Activated CD8-positive, alpha-beta T cell treated with anti-CD3 and anti-CD28 coated beads for 36 hours (primary cell): ENCODE results near the gene TBC1D13. TPM values are rescaled to one million over a fixed set of nuclear protein-coding genes. Genes with fewer than 3 reads are reported as not detected.

Source experiments
- ATAC-seq: fragments of 200-7000 bp; cut with Tn5 transposase; one replicate; pipeline ENCODE4 v1.10.0; 2021; ENCODE audit warnings: mild to moderate bottlenecking, moderate library complexity
- CTCF ChIA-PET: fragments of 350-600 bp; sonication (Branson Sonifier 250); formaldehyde crosslinking; loops from one replicate; lab custom pipeline; 2021; ENCODE audit warnings: antibody characterized with exemption; lab: Charles Lee
- POLR2A ChIA-PET: fragments of 350-600 bp; sonication (Branson Sonifier 250); formaldehyde crosslinking; loops from one replicate; lab custom pipeline; 2021; ENCODE audit warnings: antibody characterized with exemption; lab: Charles Lee
- DNase-seq: peaks from one replicate; pipeline ENCODE4 v3.0.0-alpha.2; 2020
- H3K27ac Mint-ChIP-seq: one replicate; pipeline ENCODE4 v1.8.0; 2021; ENCODE audit warnings: mild to moderate bottlenecking, mixed read lengths
- H3K27me3 Mint-ChIP-seq: one replicate; pipeline ENCODE4 v1.8.0; 2021; ENCODE audit warnings: mixed read lengths
- H3K36me3 Mint-ChIP-seq: one replicate; pipeline ENCODE4 v1.8.0; 2021; ENCODE audit warnings: low read depth, mixed read lengths
- H3K4me1 Mint-ChIP-seq: one replicate; pipeline ENCODE4 v1.8.0; 2021; ENCODE audit warnings: low read depth, mixed read lengths
- H3K4me3 Mint-ChIP-seq: one replicate; pipeline ENCODE4 v1.8.0; 2021; ENCODE audit warnings: mild to moderate bottlenecking, moderate library complexity, mixed read lengths
- H3K9me3 Mint-ChIP-seq: one replicate; pipeline ENCODE4 v1.8.0; 2021; ENCODE audit warnings: mixed read lengths
- CTCF ChIP-seq: fragments of 200-600 bp; IDR thresholded peaks from one replicate; pipeline ENCODE4 v1.8.0; 2022; ENCODE audit warnings: antibody characterized with exemption, mild to moderate bottlenecking
- intact Hi-C: fragments of 100-400 bp; cut with micrococcal nuclease; formaldehyde crosslinking; loops from one replicate; pipeline ENCODE4 v1.10.0; 2022
- total RNA-seq, 2 experiments: library from RNA; stranded (reverse); gene quantifications; one replicate each; pipeline ENCODE4 v1.2.3, GENCODE V29; 2021

Gene TBC1D13
- total RNA-seq, 2 experiments from 2014 or later: 11.7 to 12.5 TPM

GRCh38 chr9:128782669-128783068, 4.4 kb upstream of the TBC1D13 start:
- CTCF ChIA-PET: interaction anchor here (2.0 kb wide), 1 partner anchor 36 kb away, joined by 11 read pairs; the partner anchor contains the start of gene ENDOG
- Mint-ChIP-seq H3K36me3 (no peaks in the 10 kb centered on the region), H3K4me3 (no peak overlapping the region), H3K27me3 (no peaks in the 10 kb centered on the region), H3K9me3 (no peaks in the 10 kb centered on the region), H3K4me1 (peaks cover 13% of the 10 kb centered on the region), H3K27ac (no peak overlapping the region)
- POLR2A ChIA-PET: interaction anchor here (2.9 kb wide), 1 partner anchor 9 kb away, joined by 11 read pairs; no protein-coding TSS in a partner anchor
- intact Hi-C loops: no loop called here
- TF ChIP-seq CTCF: no peak
- ATAC-seq (no peak), DNase-seq (no peak)

- Mint-ChIP-seq H3K4me1 (peaks cover 25% of the 10 kb centered on the region), H3K36me3 (peaks cover under 1% of the 10 kb centered on the region), H3K9me3 (no peaks in the 10 kb centered on the region), H3K4me3 (peak overlapping the region; percentile 12), H3K27me3 (no peaks in the 10 kb centered on the region), H3K27ac (peak overlapping the region; percentile 15)
- ChIA-PET CTCF (interaction anchor here (0.6 to 1.4 kb wide), 2 partner anchors 33 to 137 kb away, joined by 3 to 4 read pairs; partner anchors contain the start of gene ENDOG), POLR2A (no interaction called here)
- intact Hi-C loops: no loop called here
- no peak for ATAC-seq
- DNase-seq: no peak
- TF ChIP-seq CTCF: no peak
These were observed 1.6 kb upstream of the TBC1D13 start for GRCh38 chr9:128785427-128785826.

- no peak for TF ChIP-seq CTCF
- H3K27me3 Mint-ChIP-seq: no peaks in the 10 kb centered on the region
- peaks cover 20% of the 10 kb centered on the region for H3K4me1 Mint-ChIP-seq
- no peaks in the 10 kb centered on the region for H3K9me3 Mint-ChIP-seq
- H3K27ac Mint-ChIP-seq: peak overlapping the region; percentile 85
- peak overlapping the region; percentile 93 for H3K4me3 Mint-ChIP-seq
- CTCF ChIA-PET: interaction anchor here (2.5 to 2.7 kb wide), 2 partner anchors 31 to 139 kb away, joined by 12 to 14 read pairs; partner anchors contain the start of gene ENDOG
- DNase-seq (peak; percentile 15), ATAC-seq (no peak)
- POLR2A ChIA-PET: interaction anchor here (0.8 kb wide), 2 partner anchors 42 to 104 kb away, joined by 3 to 4 read pairs; partner anchors contain the start of gene SPOUT1
- H3K36me3 Mint-ChIP-seq: peaks cover 7% of the 10 kb centered on the region
- intact Hi-C loops: no loop called here
These were observed 606 bp downstream of the TBC1D13 start for GRCh38 chr9:128787659-128788058.

- TF ChIP-seq CTCF: no peak
- DNase-seq: no peak
- intact Hi-C loops: no loop called here
- CTCF ChIA-PET: interaction anchor here (1.0 to 2.7 kb wide), 5 partner anchors 21 to 138 kb away, joined by 3 to 14 read pairs (median 4); partner anchors contain the start of genes ENDOG and PKN3
- Mint-ChIP-seq H3K4me3 (peak overlapping the region; percentile 93), H3K27ac (peak overlapping the region; percentile 85), H3K36me3 (peaks cover 7% of the 10 kb centered on the region), H3K9me3 (no peaks in the 10 kb centered on the region), H3K27me3 (no peaks in the 10 kb centered on the region), H3K4me1 (peaks cover 22% of the 10 kb centered on the region)
- POLR2A ChIA-PET: interaction anchor here (0.8 to 1.5 kb wide), 5 partner anchors 16 to 104 kb away, joined by 3 to 5 read pairs (median 4); partner anchors contain the start of genes ENDOG, PKN3, SPOUT1 and ZER1
- no peak for ATAC-seq
These were observed 1.4 kb downstream of the TBC1D13 start for GRCh38 chr9:128788445-128788844.

- CTCF ChIA-PET: interaction anchor here (3.2 kb wide), 1 partner anchor 28 kb away, joined by 14 read pairs; the partner anchor contains the start of gene ENDOG
- no peaks in the 10 kb centered on the region for H3K27me3 Mint-ChIP-seq
These were observed 3.5 kb downstream of the TBC1D13 start for GRCh38 chr9:128790536-128790935.

More at GRCh38 chr9:128790536-128790935, 3.5 kb downstream of the TBC1D13 start:
- no peak for TF ChIP-seq CTCF
- intact Hi-C loops: no loop called here
- H3K9me3 Mint-ChIP-seq: no peaks in the 10 kb centered on the region
- POLR2A ChIA-PET: interaction anchor here (0.9 kb wide), 1 partner anchor 37 kb away, joined by 3 read pairs; no protein-coding TSS in a partner anchor
- H3K27ac Mint-ChIP-seq: peak overlapping the region; percentile 27
- peaks cover 19% of the 10 kb centered on the region for H3K4me1 Mint-ChIP-seq
- ATAC-seq (no peak), DNase-seq (no peak)
- no peak overlapping the region for H3K4me3 Mint-ChIP-seq
- H3K36me3 Mint-ChIP-seq: peaks cover 9% of the 10 kb centered on the region
